ENCODE results near the gene DIP2C. TPM values are rescaled to one million over a fixed set of nuclear protein-coding genes. Genes with fewer than 3 reads are reported as not detected.
"Not testable (repeated sequence)": the region's sequence is repeated elsewhere in the genome, so short reads cannot be mapped to it uniquely, and the experiment has no call there.

DIP2C gene
- total RNA-seq, 1 experiment from 2014 or later: 11.4 TPM

DNA sequence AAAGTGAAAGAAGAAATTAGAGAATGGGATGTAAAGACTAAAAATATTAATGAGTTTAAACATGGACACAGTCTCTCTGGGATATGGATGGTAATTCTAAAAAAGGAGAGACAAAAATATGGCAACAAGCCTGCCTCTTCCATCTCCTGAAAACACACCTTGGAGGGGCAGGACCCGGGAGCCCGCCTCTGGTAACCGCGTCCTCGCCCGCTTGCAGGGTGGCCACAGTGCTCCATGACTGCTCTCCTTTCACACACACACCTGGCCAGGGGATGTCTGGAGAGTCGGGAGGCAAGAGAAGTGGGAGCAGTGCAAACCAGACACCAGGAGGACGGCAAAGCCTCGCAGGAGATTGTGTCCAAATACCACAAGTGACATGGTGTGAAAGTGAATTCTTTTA lies 387.9 kb downstream of the DIP2C start:
- H3K9me3 ChIP-seq: no peaks in the 10 kb centered on the region
- H3K9me3 Mint-ChIP-seq (ENCODE audit: unreplicated experiment): no peaks in the 10 kb centered on the region
- ChIA-PET CTCF (no interaction called here), POLR2A (no interaction called here)
- no peaks in the 10 kb centered on the region for H3K4me1 Mint-ChIP-seq (ENCODE audit: low read depth, unreplicated experiment)
- TF ChIP-seq, protein P1, sequence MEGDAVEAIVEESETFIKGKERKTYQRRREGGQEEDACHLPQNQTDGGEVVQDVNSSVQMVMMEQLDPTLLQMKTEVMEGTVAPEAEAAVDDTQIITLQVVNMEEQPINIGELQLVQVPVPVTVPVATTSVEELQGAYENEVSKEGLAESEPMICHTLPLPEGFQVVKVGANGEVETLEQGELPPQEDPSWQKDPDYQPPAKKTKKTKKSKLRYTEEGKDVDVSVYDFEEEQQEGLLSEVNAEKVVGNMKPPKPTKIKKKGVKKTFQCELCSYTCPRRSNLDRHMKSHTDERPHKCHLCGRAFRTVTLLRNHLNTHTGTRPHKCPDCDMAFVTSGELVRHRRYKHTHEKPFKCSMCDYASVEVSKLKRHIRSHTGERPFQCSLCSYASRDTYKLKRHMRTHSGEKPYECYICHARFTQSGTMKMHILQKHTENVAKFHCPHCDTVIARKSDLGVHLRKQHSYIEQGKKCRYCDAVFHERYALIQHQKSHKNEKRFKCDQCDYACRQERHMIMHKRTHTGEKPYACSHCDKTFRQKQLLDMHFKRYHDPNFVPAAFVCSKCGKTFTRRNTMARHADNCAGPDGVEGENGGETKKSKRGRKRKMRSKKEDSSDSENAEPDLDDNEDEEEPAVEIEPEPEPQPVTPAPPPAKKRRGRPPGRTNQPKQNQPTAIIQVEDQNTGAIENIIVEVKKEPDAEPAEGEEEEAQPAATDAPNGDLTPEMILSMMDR (IDR thresholded peaks at IDR 0.05; ENCODE audit: insufficient read depth in 1 of 2, low read depth in 1 of 2, low read length in 1 of 2, severe bottlenecking in 1 of 2, unreplicated experiment in 1 of 2): no peak
- H3K36me3 Mint-ChIP-seq (ENCODE audit: insufficient read depth, unreplicated experiment): no peaks in the 10 kb centered on the region
- no peak for DNase-seq
- H3K36me3 ChIP-seq (ENCODE audit: control insufficient read depth, insufficient read depth, low read length): no peaks in the 10 kb centered on the region
- BruUV-seq (replicated peaks): no TSS peak
- no peaks in the 10 kb centered on the region for H3K4me1 ChIP-seq
- H3K27ac Mint-ChIP-seq (ENCODE audit: unreplicated experiment): no peak overlapping the region
- intact Hi-C loops (cut with micrococcal nuclease; ENCODE audit: unreplicated experiment): no loop called here
- no peak overlapping the region for H3K4me3 Mint-ChIP-seq (ENCODE audit: unreplicated experiment)
- H3K4me3 ChIP-seq (ENCODE audit: low read depth, low read length): no peak overlapping the region
- no peaks in the 10 kb centered on the region for H3K27me3 ChIP-seq (replicated peaks; ENCODE audit: control insufficient read depth, insufficient read depth, low read length)
- no peaks in the 10 kb centered on the region for H3K27me3 Mint-ChIP-seq (ENCODE audit: insufficient read depth, unreplicated experiment)

DNA sequence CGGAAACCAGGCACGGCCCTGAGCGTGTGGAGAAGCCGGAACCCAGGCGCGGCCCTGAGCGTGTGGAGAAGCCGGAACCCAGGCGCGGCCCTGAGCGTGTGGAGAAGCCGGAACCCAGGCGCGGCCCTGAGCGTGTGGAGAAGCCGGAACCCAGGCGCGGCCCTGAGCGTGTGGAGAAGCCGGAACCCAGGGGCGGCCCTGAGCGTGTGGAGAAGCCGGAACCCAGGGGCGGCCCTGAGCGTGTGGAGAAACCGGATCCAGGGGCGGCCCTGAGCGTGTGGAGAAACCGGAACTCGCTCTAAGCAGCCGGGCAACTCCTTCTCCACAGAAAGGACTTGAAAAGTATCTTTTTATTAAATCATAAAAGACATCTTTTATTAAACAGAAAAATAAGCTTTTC lies 388.9 kb downstream of the DIP2C start:
- H3K4me3 Mint-ChIP-seq (ENCODE audit: unreplicated experiment); H3K27me3 ChIP-seq (replicated peaks; ENCODE audit: control insufficient read depth, insufficient read depth, low read length); H3K27me3 Mint-ChIP-seq (ENCODE audit: insufficient read depth, unreplicated experiment); intact Hi-C loops (cut with micrococcal nuclease; ENCODE audit: unreplicated experiment); H3K27ac Mint-ChIP-seq (ENCODE audit: unreplicated experiment); H3K4me3 ChIP-seq (ENCODE audit: low read depth, low read length); H3K36me3 Mint-ChIP-seq (ENCODE audit: insufficient read depth, unreplicated experiment); H3K9me3 Mint-ChIP-seq (ENCODE audit: unreplicated experiment); CTCF ChIA-PET; H3K9me3 ChIP-seq; H3K36me3 ChIP-seq (ENCODE audit: control insufficient read depth, insufficient read depth, low read length); POLR2A ChIA-PET; BruUV-seq (replicated peaks); DNase-seq; H3K4me1 Mint-ChIP-seq (ENCODE audit: low read depth, unreplicated experiment); H3K4me1 ChIP-seq: not testable (repeated sequence)

DNA sequence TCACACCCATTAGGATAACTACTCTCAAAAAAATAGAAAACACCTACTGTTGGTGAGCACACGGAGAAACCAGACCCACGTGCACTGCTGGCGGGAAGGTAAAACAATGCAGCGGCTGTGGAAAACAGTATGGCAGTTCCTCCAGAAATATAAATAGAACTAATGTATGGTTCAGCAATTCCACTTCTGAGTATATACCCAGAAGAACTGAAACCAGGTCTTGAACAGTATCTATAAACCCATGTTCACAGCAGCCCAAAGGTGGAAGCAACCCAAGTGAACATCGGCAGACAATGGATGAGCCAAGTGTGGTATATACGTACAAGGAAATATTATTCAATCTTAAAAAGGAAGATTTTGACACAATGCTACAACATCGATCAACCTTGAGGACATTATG lies 389.5 kb downstream of the DIP2C start:
- no peak overlapping the region for H3K4me3 Mint-ChIP-seq (ENCODE audit: unreplicated experiment)
- Histone ChIP-seq H3K36me3 (ENCODE audit: control insufficient read depth, insufficient read depth, low read length) (no peaks in the 10 kb centered on the region), H3K9me3 (no peaks in the 10 kb centered on the region), H3K4me3 (ENCODE audit: low read depth, low read length) (no peak overlapping the region), H3K4me1 (no peaks in the 10 kb centered on the region), H3K27me3 (replicated peaks; ENCODE audit: control insufficient read depth, insufficient read depth, low read length) (no peaks in the 10 kb centered on the region)
- no peaks in the 10 kb centered on the region for H3K9me3 Mint-ChIP-seq (ENCODE audit: unreplicated experiment)
- no peak for DNase-seq
- TF ChIP-seq, protein P1 (IDR thresholded peaks at IDR 0.05; ENCODE audit: insufficient read depth in 1 of 2, low read depth in 1 of 2, low read length in 1 of 2, severe bottlenecking in 1 of 2, unreplicated experiment in 1 of 2): no peak
- CTCF ChIA-PET: no interaction called here
- H3K36me3 Mint-ChIP-seq (ENCODE audit: insufficient read depth, unreplicated experiment): no peaks in the 10 kb centered on the region
- no peak overlapping the region for H3K27ac Mint-ChIP-seq (ENCODE audit: unreplicated experiment)
- POLR2A ChIA-PET: no interaction called here
- H3K27me3 Mint-ChIP-seq (ENCODE audit: insufficient read depth, unreplicated experiment): no peaks in the 10 kb centered on the region
- no peaks in the 10 kb centered on the region for H3K4me1 Mint-ChIP-seq (ENCODE audit: low read depth, unreplicated experiment)
- intact Hi-C loops (cut with micrococcal nuclease; ENCODE audit: unreplicated experiment): no loop called here
- no TSS peak for BruUV-seq (replicated peaks)

DNA sequence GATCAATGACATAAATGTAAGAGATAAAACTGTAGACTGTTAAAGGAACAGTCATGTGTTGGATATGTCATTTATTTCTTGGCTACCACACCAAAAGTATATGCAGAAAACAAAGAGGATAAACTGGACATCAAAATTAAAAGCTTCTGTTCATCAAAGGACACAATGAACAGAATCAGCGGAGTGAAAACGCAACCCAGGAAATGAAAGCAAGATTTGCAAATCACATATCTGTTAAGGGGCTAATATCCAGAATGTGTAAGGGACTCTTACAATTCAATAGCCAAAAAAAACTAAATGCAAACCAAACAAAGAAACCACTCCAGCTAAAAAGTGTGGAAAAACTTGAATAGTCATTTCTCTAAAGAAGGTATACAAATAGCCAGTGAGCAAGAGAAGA lies 390.0 kb downstream of the DIP2C start:
- Mint-ChIP-seq H3K27ac (ENCODE audit: unreplicated experiment) (no peak overlapping the region), H3K4me3 (ENCODE audit: unreplicated experiment) (no peak overlapping the region), H3K27me3 (ENCODE audit: insufficient read depth, unreplicated experiment) (no peaks in the 10 kb centered on the region), H3K36me3 (ENCODE audit: insufficient read depth, unreplicated experiment) (no peaks in the 10 kb centered on the region), H3K4me1 (ENCODE audit: low read depth, unreplicated experiment) (no peaks in the 10 kb centered on the region), H3K9me3 (ENCODE audit: unreplicated experiment) (no peaks in the 10 kb centered on the region)
- H3K9me3 ChIP-seq: no peaks in the 10 kb centered on the region
- no peak overlapping the region for H3K4me3 ChIP-seq (ENCODE audit: low read depth, low read length)
- CTCF ChIA-PET: no interaction called here
- DNase-seq: no peak
- TF ChIP-seq, protein P1 (IDR thresholded peaks at IDR 0.05; ENCODE audit: insufficient read depth in 1 of 2, low read depth in 1 of 2, low read length in 1 of 2, severe bottlenecking in 1 of 2, unreplicated experiment in 1 of 2): no peak
- H3K4me1 ChIP-seq: no peaks in the 10 kb centered on the region
- intact Hi-C loops (cut with micrococcal nuclease; ENCODE audit: unreplicated experiment): no loop called here
- no peaks in the 10 kb centered on the region for H3K36me3 ChIP-seq (ENCODE audit: control insufficient read depth, insufficient read depth, low read length)
- H3K27me3 ChIP-seq (replicated peaks; ENCODE audit: control insufficient read depth, insufficient read depth, low read length): no peaks in the 10 kb centered on the region
- POLR2A ChIA-PET: no interaction called here
- no TSS peak for BruUV-seq (replicated peaks)
